ENCODE results near the gene ZNF583. TPM values are rescaled to one million over a fixed set of nuclear protein-coding genes. Genes with fewer than 3 reads are reported as not detected.

The ZNF583 gene
- total RNA-seq, 4 donors from 2014 or later, result 4.5 to 14.9 (median 11.0) TPM

DNA sequence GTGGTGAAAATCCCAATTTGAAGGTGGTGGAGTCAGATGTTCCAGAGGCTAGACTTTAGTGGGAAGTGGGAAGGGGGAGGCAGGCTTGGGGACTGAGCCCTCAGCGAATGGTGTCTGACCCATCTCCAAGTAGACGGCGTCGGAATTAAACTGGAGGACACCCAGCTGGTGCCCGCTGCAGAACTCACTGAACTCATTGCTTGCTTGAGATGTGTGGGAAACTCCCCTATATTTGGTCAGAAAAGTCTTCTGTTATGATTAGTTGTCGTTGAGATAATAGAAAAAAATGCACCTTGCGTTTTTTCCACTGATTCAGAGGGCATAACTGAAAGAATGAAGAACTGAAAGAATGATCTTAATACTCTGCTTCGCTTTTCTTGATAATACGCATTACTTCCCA lies 871 bp upstream of the ZNF583 start:
- no peak for DNase-seq (ENCODE audit: low spot score in 2 of 2)
- peak overlapping the region; percentile 64 to 87 (median 74) for H3K4me3 ChIP-seq
- 24 to 27% methylated on average over 9 of the region's 9 CpGs for WGBS, 2 donors
- TF ChIP-seq, protein P1, sequence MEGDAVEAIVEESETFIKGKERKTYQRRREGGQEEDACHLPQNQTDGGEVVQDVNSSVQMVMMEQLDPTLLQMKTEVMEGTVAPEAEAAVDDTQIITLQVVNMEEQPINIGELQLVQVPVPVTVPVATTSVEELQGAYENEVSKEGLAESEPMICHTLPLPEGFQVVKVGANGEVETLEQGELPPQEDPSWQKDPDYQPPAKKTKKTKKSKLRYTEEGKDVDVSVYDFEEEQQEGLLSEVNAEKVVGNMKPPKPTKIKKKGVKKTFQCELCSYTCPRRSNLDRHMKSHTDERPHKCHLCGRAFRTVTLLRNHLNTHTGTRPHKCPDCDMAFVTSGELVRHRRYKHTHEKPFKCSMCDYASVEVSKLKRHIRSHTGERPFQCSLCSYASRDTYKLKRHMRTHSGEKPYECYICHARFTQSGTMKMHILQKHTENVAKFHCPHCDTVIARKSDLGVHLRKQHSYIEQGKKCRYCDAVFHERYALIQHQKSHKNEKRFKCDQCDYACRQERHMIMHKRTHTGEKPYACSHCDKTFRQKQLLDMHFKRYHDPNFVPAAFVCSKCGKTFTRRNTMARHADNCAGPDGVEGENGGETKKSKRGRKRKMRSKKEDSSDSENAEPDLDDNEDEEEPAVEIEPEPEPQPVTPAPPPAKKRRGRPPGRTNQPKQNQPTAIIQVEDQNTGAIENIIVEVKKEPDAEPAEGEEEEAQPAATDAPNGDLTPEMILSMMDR (IDR thresholded peaks at IDR 0.05), result no peak
- no peak for TF ChIP-seq EP300 (IDR thresholded peaks at IDR 0.05)
- no peak for TF ChIP-seq POLR2A (IDR thresholded peaks at IDR 0.05)
- no peaks in the 10 kb centered on the region for H3K27me3 ChIP-seq
- H3K27ac ChIP-seq, result peak overlapping the region; percentile 94 to 98 (median 96)
- peaks cover 0 to 63% (median 14%) of the 10 kb centered on the region in 4 donors for H3K9me3 ChIP-seq
- peaks cover 2 to 62% (median 9%) of the 10 kb centered on the region in 3 donors for H3K36me3 ChIP-seq
- peaks cover 0 to 21% (median 5%) of the 10 kb centered on the region in 4 donors for H3K4me1 ChIP-seq

DNA sequence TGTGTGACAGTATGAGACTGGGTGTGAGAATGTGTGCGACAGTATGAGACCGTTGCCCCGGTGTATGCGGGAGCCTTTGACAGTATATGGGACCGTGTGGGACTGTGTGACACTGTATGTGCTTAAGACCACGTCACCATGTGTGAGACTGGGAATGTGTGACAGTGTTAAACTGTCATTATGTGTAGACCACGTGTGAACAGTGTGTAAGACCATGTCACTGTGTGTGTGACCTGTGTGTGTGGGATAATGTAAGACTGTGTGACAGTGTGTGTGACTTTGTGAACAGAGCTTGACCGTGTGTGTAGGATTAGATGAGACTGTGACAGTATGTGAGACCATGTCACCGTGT lies 549 bp downstream of the ZNF583 start:
- TF ChIP-seq EP300 (IDR thresholded peaks at IDR 0.05) (no peak), POLR2A (IDR thresholded peaks at IDR 0.05) (no peak)
- TF ChIP-seq, protein P1 (IDR thresholded peaks at IDR 0.05), result no peak
- 54 to 71% methylated on average over 9 of the region's 9 CpGs for WGBS, 2 donors
- peaks cover 7 to 62% (median 16%) of the 10 kb centered on the region in 3 donors for H3K36me3 ChIP-seq
- peaks cover 0 to 21% (median 5%) of the 10 kb centered on the region in 4 donors for H3K4me1 ChIP-seq
- DNase-seq (ENCODE audit: low spot score in 2 of 2), result no peak
- peak overlapping the region; percentile 64 to 87 (median 74) for H3K4me3 ChIP-seq
- no peaks in the 10 kb centered on the region for H3K27me3 ChIP-seq
- H3K9me3 ChIP-seq, result peaks cover 0 to 67% (median 21%) of the 10 kb centered on the region in 4 donors
- peak overlapping the region in 2 of 4 donors; percentile 94 to 98 for H3K27ac ChIP-seq

DNA sequence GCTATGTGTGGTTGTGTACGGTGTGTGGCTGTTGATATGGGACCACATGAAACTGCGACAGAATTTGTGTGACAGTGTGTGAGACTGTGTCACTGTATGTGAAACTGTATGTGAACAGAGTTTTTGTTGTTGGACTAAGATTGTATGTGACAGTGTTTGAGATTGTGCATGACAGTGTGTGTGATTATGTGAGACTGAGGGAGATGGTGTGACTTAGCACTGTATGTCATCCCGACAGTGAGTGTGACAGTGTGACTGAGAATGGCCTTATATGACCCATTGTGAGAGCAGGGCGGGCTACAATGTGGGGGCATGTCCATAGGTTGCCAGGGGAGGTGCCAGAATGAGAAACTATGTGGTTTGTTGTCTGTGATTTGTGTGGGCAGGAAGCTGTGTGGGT lies 930 bp downstream of the ZNF583 start:
- Histone ChIP-seq H3K9me3 (peaks cover 0 to 67% (median 21%) of the 10 kb centered on the region in 4 donors), H3K36me3 (peaks cover 7 to 62% (median 18%) of the 10 kb centered on the region in 3 donors), H3K4me3 (peak overlapping the region in 2 of 4 donors; percentile 67 to 82), H3K4me1 (peaks cover 0 to 21% (median 5%) of the 10 kb centered on the region in 4 donors), H3K27ac (peak overlapping the region in 1 of 4 donors; percentile 98), H3K27me3 (no peaks in the 10 kb centered on the region)
- WGBS, 2 donors, result 88 to 91% methylated on average over 4 of the region's 4 CpGs
- TF ChIP-seq EP300 (IDR thresholded peaks at IDR 0.05) (no peak), POLR2A (IDR thresholded peaks at IDR 0.05) (no peak)
- TF ChIP-seq, protein P1 (IDR thresholded peaks at IDR 0.05), result no peak
- no peak for DNase-seq (ENCODE audit: low spot score in 2 of 2)

DNA sequence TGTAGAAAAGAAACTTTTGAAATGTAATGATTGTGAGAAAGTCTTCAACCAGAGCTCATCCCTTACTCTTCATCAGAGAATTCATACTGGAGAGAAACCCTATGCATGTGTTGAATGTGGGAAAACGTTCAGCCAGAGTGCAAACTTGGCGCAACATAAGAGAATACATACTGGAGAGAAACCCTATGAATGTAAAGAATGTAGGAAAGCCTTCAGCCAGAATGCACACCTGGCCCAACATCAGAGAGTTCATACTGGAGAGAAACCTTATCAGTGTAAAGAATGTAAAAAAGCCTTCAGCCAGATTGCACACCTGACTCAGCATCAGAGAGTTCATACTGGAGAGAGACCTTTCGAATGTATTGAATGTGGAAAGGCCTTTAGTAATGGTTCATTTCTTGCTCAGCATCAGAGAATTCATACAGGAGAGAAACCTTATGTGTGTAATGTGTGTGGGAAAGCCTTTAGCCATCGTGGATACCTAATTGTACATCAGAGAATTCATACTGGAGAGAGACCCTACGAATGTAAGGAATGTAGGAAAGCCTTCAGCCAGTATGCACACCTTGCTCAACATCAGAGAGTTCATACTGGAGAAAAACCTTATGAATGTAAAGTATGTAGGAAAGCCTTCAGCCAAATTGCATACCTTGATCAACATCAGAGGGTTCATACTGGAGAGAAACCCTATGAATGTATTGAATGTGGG lies 19.3 kb downstream of the ZNF583 start:
- H3K4me1 ChIP-seq, result no peaks in the 10 kb centered on the region
- peaks cover 30 to 100% (median 72%) of the 10 kb centered on the region in 4 donors for H3K9me3 ChIP-seq
- H3K27ac ChIP-seq, result no peak overlapping the region
- 94% methylated on average over 5 of the region's 5 CpGs for WGBS, 2 donors
- DNase-seq (ENCODE audit: low spot score in 2 of 2), result no peak
- TF ChIP-seq, protein P1 (IDR thresholded peaks at IDR 0.05), result no peak
- H3K4me3 ChIP-seq, result no peak overlapping the region
- peaks cover 2 to 68% (median 20%) of the 10 kb centered on the region in 3 donors for H3K36me3 ChIP-seq
- no peaks in the 10 kb centered on the region for H3K27me3 ChIP-seq

DNA sequence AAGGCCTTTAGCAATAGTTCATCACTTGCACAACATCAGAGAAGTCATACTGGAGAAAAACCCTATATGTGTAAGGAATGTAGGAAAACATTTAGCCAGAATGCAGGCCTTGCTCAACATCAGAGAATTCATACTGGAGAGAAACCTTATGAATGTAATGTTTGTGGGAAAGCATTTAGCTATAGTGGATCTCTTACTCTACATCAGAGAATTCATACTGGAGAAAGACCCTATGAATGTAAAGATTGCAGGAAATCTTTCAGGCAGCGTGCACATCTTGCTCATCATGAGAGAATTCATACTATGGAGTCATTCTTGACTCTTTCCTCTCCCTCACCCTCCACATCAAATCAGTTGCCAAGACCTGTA lies 19.8 kb downstream of the ZNF583 start:
- H3K4me3 ChIP-seq, result no peak overlapping the region
- no peaks in the 10 kb centered on the region for H3K27me3 ChIP-seq
- no peak for DNase-seq (ENCODE audit: low spot score in 2 of 2)
- no peaks in the 10 kb centered on the region for H3K4me1 ChIP-seq
- H3K9me3 ChIP-seq, result peaks cover 25 to 100% (median 72%) of the 10 kb centered on the region in 4 donors
- peaks cover 2 to 63% (median 20%) of the 10 kb centered on the region in 3 donors for H3K36me3 ChIP-seq
- WGBS, 2 donors, result 87 to 92% methylated on average over 1 of the region's 1 CpG
- no peak for TF ChIP-seq POLR2A (IDR thresholded peaks at IDR 0.05)
- TF ChIP-seq EP300 (IDR thresholded peaks at IDR 0.05), result no peak
- TF ChIP-seq, protein P1 (IDR thresholded peaks at IDR 0.05), result no peak
- H3K27ac ChIP-seq, result no peak overlapping the region
